ENCODE measurements around the gene HNRNPAB.
"Not testable (repeated sequence)": the region's sequence is repeated elsewhere in the genome, so short reads cannot be mapped to it uniquely, and the experiment has no call there.

HNRNPAB gene

DNA sequence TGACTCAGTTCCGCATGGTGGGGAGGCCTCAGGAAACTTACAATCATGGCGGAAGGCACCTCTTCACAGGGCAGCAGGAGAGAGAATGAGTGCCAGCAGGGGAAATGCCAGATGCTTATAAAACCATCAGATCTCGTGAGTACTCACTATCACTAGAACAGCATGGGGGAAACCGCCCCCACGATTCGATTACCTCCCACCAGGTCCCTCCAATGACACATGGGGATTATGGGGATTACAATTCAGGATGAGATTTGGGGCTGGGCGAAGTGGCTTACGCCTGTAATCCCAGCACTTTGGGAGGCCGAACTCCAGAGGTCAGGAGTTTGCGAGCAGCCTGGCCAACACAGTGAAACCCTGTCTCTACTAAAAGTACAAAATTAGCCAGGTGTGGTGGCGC lies 6.2 kb upstream of the HNRNPAB start:
- not testable (repeated sequence) for DNase-seq

DNA sequence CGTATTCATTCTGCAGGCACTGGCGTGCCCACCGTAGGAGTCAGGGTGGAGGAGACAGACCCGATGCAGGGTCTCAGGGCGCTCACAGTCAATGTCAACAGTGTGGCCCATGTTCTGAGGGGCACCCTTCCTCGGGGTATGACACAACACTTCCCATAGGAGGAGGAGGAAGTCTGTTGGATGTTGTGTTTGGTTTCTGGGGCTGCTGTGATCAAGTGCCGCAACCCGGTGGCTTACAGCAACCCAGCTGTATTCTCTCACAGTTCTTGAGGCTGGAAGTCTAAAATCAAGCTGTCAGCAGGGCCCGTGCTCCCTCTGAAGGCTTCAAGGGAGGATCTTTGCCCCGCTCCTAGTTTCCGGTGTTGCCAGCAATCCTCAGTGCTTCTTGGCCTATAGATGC lies 5.6 kb upstream of the HNRNPAB start:
- DNase-seq = no peak

DNA sequence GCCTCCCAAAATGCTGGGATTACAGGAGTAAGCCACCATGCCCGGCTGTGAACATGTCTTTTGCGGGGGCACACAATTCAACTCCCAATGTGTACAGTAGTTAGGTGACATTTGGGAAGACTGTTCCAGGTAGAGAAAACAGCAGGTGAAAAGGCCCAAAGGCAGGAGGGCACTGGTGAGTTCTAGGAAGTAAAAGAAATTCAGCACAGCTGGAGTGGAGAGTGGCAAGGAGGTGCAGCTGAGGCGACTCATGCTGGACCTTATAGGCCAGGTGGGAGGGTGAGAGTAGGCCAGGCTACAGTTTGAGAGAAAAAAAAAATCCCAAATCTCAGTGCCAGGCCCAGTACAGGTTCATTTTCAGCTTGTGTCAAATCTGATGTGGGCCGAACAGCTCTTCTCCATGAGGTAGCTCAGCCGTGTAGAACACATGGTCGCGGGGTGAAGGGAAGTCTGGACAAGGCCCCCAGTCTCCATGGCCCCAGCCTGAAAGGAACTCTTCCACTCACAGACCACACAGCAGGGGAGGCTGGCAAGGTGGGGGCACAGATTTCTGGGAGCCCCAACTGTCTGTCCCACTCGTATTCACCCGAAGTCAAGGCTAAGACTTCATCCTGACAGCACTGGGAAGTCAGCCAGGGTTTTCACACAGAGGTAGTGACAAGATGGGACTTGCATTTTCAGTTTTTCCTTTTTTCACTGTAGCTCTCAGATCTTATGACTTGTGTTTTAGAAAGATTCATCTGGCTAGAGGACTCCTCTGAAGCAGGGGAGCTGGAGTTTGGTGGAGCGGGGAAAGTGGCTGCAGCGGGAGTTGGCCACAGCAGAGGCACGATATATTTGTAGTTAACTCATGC lies 4.5 kb upstream of the HNRNPAB start:
- no peak for DNase-seq

DNA sequence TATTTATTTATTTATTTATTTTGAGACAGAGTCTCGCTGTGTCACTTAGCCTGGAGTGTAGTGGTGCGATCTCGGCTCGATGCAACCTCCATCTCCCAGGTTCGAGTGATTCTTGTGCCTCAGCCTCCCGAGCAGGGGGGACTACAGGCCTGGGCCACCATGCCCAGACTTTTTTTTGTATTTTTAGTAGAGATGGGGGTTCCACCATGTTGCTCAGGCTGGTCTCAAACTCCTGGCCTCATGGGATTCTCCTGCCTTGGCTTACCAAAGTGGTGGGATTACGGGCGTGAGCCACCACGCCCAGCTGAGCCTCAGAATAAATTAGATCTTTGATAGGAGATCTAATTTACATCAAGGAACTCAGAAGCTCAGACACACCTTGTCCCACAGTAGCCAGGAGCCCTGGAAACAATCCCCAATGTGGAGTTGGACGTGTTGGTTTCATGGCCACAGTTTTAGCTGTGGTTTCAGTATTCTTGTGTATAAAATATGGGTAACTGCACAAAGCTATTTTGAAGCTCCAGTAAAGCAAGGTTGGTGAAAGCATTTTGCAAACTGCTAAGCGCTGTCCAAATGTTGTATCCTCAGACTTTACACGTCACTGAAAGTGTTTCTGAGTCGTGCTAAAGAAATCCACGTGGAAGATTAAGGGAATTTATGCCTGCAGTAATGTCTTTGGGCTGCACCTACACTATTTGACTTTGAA lies 3.0 kb upstream of the HNRNPAB start:
- no peak for DNase-seq

DNA sequence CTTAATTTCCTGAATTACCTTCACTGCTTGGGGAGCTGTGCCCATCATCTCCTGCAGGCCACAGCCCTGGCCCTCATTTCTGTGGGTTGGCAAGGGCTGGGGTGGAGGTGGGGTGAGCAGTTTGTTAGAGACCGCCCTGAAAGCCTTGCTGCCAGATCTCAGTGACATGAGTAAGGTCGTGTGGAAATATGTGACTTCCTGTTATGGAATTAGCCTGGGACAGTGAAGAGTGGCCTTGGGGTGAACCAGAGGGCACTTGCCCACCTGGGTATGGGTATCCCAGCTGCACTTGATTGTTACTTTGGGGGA lies 2.5 kb upstream of the HNRNPAB start:
- DNase-seq = no peak

DNA sequence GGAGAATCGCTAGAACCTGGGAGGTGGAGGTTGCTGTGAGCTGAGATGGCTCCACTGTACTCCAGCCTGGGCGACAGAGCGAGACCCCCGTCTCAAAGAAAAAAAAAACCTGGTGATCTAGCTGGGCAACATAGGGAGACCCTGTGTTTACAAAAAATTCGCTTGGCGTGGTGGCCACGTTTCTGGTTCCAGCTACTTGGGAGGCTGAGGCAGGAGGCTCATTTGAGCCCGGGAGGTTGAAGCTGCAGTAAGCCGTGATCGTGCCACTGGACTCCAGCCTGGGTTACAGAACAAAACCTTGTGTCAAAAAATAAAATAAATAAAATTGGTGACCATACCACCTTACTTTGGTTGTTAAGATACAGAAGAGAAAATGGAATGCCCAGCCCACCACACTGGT lies 1.8 kb upstream of the HNRNPAB start:
- no peak for DNase-seq

DNA sequence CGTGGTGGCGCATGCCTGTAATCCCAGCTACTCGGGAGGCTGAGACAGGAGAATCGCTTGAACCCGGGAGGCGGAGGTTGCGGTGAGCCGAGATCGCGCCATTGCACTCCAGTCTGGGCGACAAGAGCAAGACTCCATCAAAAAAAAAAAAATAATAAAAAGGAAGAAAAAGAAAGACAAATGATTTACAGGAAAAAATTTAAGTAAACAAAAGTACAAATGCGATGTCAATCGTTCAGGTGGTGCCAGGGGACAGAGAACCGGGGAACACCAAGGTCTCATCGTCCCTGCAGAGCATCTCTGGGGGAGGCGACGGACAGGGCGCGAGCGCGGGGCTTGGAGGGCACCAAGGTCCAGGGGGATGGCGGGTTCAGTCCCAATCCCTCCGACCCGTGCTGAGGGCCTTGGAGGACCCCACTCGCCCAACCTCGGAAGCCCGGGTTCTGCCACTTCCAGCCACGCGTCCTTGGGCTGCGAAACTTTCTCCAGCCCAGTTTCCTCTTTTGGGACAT lies 607 bp upstream of the HNRNPAB start:
- no peak for DNase-seq

DNA sequence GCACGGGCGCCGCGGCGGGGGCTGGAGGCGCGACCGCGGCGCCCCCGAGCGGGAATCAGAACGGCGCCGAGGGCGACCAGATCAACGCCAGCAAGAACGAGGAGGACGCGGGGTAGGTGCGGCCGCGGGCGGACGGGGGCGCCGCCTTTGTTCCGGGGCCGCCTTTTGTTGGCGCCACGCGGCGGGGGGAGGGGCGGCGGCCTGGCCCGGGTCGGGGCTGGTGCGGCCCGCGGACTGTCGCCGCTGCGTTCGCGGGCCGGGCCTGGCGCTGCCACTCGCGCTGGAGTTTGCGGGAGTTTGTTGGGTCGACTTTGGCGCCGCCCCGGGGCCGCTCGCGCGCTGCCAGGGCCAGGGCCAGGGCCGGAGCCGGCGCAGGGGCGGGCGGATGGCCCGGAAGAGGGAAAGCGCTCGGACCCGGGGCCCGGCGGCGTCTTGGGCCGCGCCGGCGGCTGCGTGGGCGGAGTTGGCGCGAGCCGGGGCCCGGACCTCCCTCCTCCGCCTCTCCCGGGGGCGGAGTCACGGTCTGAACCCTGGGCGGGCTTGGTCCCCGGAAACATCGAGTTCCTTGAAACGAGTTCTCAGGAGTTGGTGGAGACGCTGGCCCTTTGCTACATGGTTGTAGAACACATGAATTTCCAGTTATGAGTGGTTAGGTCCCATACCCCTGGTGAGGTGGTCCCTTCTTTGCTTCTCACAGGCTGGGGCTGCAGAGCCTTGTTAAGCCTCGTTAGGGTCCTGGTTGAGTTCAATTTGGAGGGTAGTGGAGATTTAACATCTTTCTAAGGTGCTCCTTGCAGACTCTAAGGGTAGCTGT lies 809 bp downstream of the HNRNPAB start:
- DNase-seq = peak; percentile 81

DNA sequence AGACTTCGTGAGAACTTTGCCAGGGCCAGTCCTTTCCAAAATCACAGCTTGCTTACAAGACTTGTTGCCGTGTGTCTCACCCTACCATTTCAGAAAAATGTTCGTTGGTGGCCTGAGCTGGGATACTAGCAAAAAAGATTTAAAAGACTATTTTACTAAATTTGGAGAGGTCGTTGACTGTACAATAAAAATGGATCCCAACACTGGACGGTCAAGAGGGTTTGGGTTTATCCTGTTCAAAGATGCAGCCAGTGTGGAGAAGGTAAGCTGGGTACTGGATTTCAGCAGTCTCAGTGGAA lies 1.4 kb downstream of the HNRNPAB start:
- DNase-seq = no peak

DNA sequence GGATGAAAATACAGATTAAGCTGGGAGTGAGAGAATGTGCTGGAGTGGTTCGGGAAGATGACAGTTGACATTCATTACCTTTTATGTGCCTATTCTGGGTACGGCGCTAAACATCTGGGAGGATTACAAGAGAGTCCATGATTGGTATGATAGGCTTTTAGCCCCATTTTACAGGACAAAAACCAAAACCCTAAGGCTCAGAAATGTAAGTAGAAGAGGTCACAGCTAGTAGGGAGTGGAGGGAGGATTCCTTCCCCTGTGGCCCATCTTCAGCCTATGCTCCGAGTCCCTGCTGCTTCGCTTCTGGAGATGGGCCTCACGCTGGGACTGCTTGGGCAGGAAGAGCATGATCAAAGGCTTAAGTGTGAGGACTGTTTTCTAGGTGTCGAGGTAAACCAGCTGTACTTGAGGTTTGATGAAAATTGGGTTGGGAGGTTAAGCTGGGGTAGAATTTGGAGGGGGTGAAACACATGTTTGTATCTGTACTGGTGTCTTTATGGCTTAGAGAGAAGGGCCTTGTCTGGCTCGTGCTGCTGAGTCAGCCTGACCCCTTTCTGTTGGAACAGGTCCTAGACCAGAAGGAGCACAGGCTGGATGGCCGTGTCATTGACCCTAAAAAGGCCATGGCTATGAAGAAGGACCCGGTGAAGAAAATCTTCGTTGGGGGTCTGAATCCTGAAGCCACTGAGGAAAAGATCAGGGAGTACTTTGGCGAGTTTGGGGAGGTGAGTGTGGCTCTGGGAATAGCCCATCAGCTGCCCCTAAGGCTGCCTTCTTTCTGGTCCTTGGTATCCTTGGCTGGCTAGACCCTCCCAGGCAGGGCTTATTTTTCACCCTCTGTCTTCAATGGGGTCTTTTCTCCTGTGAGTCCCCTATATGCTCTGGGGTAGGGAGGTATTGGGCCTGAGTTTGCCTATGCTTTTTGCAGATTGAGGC lies 2.1 kb downstream of the HNRNPAB start:
- no peak for DNase-seq

DNA sequence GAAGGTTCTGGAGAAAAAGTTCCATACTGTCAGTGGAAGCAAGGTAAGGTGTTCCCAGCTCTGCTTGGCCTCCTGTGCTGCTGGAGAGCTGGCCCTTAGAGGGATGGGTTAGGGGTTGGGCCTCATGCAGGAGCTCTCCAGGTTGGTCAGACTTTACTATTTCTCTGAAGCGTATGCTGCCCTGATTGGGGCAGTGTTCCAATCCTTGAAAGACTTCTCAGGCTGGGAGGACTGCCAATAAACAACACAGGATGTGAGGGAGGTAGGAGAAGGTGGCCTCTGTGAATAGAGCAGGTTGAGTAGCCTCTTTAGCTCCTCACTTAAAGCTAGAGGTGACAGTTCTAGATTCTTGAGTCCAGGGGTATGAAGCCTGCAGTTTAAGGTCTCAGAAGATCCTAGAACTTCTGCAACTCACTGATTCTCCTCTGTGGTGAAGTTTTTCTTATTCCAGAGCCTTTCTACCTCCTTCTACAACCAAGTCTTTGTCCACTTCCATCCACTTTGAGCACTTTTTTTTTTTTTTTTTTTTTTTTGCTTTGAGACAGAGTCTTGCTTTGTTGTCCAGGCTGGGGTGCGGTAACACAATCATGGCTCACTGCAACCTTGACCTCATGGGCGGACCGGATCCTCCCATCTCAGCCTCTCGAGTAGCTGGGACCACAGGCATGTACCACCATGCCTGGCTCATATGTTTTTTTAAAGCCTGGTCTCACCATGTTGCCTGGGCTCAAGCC lies 3.0 kb downstream of the HNRNPAB start:
- DNase-seq = no peak

DNA sequence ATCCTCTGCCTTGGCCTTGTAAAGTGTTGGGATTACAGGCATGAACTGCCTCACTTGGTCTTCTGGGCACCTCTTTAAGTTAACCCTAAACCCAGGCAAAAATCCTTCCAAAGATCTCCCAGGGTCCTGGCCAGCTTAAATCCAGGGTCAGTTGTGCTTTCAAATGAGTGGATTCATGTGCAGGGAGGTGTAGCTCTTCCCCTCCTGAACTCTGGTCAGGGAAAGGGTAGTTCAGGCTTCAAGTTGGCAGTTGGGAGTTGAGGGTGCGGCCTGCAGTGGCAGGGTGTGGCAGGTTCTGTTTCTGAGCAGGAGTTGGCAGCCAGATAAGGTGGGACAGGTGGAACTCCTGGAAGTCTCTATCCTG lies 3.6 kb downstream of the HNRNPAB start:
- no peak for DNase-seq

DNA sequence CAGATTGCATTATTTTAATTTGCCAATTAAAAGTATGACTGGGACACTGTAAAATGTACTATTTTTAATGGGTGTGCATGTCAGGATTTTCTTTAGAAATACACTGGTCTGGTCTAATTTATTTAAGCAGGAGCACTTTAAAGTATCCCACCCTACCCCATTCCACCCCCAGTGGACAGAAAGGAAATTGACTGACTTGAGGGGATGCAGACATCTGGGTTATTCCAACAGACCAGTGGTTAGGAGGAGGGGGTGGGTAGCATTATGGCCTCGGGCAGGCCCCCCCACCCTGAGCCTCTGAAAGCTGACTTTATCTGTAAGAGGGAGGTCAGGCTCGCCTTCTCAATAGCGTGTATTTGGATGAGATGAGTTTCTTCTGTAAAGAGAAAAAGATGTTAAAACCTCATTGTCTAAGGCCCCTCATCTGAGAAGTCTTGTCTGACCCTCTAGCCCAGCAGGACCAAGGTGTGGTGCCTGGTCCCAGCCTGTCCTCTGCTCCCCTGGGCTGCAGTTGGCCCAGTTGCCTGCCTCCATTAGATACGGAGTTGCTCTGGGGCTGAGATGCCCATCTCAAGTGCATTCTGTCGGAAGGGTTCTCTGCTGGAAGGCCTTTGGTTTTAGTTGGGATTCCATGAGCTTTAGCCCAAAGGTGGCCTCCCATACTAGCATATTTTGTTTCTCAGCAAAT lies 4.4 kb downstream of the HNRNPAB start:
- no peak for DNase-seq

DNA sequence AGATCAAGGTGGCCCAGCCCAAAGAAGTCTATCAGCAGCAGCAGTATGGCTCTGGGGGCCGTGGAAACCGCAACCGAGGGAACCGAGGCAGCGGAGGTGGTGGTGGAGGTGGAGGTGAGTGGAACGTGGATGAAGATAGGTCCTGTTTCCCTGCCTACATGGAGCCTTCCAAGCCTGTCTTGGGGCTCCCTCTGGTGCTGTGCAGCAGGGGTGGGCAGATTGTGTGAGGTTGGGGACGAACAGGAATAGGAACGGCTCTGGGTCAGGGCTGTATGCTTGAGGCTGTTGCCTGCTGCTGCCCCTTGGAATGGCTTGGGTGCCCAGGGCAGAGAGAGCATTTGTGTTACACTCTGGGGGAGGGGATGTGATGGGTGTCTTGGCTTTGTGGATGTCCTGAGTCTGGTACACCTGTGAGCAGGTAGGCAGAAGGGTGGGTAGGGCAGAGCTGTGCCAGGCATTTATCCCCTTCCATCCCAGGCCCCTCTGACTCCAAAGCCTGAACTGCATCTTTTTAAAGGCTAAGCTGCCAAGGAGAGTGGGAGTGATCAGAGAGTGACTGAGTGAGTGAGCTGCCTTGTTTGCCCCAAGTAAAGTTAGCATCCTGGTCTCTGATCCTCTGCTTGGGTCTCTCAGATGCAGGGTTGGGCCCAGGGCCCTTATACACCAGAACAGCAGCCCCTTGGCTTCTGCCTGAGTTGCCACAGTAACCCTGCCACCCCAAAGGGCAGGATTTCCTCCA lies 5.2 kb downstream of the HNRNPAB start:
- DNase-seq = no peak

DNA sequence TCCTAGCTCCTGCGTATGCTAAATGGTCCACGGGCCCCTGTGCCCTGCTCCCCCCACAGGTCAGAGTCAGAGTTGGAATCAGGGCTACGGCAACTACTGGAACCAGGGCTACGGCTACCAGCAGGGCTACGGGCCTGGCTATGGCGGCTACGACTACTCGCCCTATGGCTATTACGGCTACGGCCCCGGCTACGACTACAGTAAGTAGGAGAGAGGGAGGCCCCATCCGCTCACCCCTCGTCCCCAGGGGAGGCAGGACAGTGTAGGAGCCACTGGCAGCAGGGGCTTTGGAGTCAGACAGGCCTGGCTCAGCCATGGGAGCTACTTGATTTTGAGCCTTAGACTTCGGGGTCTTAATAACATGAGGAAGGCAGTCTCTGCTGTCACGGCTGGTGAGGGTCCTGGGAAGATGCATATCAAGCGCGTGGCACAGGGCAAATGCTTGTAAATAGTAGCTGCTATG lies 5.8 kb downstream of the HNRNPAB start:
- DNase-seq = no peak

DNA sequence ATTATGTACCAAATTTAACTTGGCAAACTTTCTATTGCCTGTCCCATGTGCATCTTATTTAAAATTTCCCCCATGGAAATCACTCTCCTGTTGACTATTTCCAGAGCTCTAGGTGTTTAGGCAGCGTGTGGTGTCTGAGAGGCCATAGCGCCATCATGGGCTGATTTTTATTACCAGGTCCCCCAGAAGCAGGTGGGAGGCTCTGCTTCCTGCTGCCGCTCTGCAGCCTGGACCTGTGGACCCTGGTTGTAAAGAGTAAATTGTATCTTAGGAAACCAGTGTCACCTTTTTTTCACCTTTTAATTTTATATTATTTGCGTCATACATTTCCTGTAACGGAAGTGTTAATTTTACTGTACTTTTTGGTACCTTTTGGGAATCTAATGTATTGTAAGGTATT lies 6.4 kb downstream of the HNRNPAB start:
- DNase-seq = no peak

DNA sequence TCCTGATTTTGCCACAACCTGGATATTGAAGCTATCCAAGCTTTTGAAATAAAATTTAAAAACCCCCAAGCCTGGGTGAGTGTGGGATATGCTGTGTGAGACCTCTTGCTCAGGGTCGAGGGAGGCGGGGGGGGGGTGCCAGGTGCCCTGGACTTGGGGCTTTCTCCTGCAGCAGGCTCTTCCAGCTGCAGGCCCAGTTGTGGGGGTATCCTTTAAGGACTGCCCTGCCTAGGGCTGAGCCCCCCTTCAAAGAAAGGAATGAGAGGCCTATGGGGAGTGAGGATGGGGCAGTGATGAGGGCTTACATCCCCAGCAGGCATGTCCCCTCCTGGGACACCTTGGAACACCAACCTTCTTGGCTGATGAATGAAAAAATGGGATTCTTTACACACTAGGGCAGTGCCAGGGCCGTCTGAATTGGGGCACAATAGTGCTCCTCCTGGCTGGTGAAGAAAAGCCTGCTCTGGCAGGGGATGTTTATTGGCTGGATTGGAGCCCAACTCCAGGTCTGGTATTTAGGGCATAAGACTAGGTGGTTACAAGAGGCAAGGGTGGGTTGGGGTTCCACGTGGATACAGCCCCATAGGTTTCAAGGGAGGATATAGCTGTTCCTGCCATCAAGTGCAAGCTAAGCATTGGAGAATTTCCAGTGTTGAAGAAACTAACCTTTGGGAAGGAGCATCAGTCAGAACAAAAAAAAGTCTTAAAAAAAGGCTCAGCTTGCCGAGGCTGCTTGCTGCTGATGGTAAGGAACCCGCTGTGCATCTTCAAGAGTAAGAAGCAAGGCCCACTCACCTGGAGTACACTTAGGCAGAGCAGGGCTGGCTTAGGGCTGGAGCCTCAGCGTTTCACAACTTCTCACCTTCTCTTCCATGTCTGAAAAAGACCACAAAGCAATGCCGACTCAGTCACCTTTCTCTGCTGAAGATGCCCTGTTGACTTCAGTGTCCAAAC lies 7.0 kb downstream of the HNRNPAB start:
- DNase-seq = no peak

DNA sequence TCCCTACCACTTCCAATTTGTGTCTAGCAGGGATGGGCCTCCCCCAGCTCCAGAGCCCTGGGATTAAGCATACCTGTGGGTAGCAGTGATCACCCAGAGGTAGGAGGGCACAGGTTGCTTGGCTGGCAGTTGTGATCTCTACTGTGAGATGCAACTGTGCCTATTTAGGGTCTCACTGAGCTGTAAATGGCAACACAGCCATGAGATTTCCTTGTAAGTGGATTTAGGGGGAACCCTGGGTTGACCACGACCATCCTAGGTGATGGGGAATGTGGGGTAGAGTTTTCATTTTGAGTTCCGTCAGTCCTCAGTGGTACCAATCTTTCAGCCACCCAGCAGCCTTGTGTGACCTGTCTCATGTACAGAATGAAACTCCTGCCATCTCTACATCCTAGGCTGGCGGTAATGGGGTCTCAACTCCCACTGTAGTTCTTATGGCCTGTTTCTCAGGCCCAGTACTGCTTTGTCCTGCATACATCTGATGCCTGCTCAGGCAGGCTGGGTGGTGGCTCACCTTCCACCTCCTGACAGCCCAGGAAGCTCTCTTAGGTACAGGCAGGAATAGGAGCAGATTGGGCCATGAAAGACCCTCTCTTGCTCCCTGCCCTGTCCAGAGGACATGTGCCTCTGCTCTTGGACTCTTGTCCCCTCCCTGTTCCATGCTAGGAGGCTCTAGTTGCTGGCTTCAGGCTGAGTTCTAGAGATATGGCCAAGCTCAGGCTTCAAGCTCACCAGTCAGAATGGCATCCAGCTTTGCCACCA lies 8.1 kb downstream of the HNRNPAB start:
- no peak for DNase-seq
